C4-2B (cell line): ENCODE results near the gene HACL1.
"Not testable (repeated sequence)": the region's sequence is repeated elsewhere in the genome, so short reads cannot be mapped to it uniquely, and the experiment has no call there.

Experiments
- ZFX ChIP-seq: fragments of 450-650 bp; IDR thresholded peaks from 2 replicates; pipeline ENCODE4 v1.6.1; 2017
- TF ChIP-seq, protein P1 (sequence below): fragments of 450-650 bp; conservative IDR thresholded peaks from 2 replicates; pipeline ENCODE4 v1.5.1; 2017; ENCODE audit warnings: mild to moderate bottlenecking

DNA sequence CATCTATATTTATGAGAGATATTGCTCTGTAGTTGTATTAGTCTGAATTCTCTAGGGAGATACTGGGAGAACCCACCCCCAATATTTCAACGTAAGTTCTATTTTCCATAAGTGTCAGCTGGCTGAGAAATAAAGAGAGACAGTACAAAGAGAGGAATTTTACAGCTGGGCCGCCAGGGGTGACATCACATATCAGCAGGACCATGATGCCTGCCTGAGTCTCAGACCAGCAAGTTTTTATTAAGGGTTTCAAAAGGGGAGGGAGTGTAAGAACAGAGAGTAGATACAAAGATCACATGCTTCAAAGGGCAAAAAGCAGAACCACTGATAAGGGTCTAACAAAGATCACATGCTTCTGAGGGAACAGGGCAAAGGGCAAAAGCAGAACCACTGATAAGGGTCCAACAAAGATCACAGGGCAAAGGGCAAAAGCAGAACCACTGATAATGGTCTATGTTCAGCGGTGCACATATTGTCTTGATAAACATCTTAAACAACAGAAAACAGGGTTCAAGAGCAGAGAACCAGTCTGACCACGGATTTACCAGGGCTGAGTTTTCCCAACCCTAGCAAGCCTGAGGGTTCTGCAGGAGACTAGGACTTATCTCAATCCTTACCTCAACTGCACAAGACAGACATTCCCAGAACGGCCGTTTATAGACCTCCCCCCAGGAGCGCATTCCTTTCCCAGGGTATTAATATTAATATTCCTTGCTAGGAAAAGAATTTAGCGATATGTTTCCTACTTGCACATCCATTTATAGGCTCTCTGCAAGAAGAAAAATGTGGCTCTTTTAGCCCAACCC, 18.5 kb upstream of the HACL1 start:
- TF ChIP-seq, protein P1, sequence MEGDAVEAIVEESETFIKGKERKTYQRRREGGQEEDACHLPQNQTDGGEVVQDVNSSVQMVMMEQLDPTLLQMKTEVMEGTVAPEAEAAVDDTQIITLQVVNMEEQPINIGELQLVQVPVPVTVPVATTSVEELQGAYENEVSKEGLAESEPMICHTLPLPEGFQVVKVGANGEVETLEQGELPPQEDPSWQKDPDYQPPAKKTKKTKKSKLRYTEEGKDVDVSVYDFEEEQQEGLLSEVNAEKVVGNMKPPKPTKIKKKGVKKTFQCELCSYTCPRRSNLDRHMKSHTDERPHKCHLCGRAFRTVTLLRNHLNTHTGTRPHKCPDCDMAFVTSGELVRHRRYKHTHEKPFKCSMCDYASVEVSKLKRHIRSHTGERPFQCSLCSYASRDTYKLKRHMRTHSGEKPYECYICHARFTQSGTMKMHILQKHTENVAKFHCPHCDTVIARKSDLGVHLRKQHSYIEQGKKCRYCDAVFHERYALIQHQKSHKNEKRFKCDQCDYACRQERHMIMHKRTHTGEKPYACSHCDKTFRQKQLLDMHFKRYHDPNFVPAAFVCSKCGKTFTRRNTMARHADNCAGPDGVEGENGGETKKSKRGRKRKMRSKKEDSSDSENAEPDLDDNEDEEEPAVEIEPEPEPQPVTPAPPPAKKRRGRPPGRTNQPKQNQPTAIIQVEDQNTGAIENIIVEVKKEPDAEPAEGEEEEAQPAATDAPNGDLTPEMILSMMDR = not testable (repeated sequence)
- TF ChIP-seq ZFX = not testable (repeated sequence)
